Natural killer cell (primary cell): ENCODE data around the gene PPP1R1B. TPM values are rescaled to one million over a fixed set of nuclear protein-coding genes. Genes with fewer than 3 reads are reported as not detected.

Experiments
- ATAC-seq, 3 donors: fragments of 150-1000 bp in 2 of 3; fragments of 200-7000 bp in 1 of 3; cut with Tn5 transposase; 1 replicate in 1 of 3; 2 replicates in 2 of 3; pipeline ENCODE4 v1.10.0; 2021; ENCODE audit warnings: mild to moderate bottlenecking in 2 of 3, moderate library complexity in 2 of 3
- DNase-seq, 2 donors: peaks; one replicate each; pipeline versions ENCODE4 v3.0.0 to v3.0.0-alpha.2; 2013 to 2021; ENCODE audit warnings: mixed read lengths in 1 of 2
- H3K27ac ChIP-seq: one replicate; pipeline ENCODE4 v1.5.1; 2013; ENCODE audit warnings: mild to moderate bottlenecking, low read length
- H3K27me3 ChIP-seq: one replicate; pipeline ENCODE4 v1.6.1; 2013; ENCODE audit warnings: low read length; ENCODE audit not compliant: control insufficient read depth, insufficient read depth
- H3K36me3 ChIP-seq: one replicate; pipeline ENCODE4 v1.6.1; 2013; ENCODE audit warnings: low read length; ENCODE audit not compliant: control insufficient read depth, insufficient read depth
- H3K4me1 ChIP-seq: one replicate; pipeline ENCODE4 v1.6.1; 2013; ENCODE audit warnings: low read length; ENCODE audit not compliant: control insufficient read depth, insufficient read depth
- H3K4me3 ChIP-seq: one replicate; pipeline ENCODE4 v1.5.1; 2013; ENCODE audit warnings: low read length
- H3K9me3 ChIP-seq: one replicate; pipeline ENCODE4 v1.6.1; 2013; ENCODE audit warnings: low read length; ENCODE audit not compliant: control insufficient read depth, insufficient read depth
- H3K27ac Mint-ChIP-seq, 2 donors: one replicate each; pipeline ENCODE4 v1.8.0; 2022; ENCODE audit warnings: mild to moderate bottlenecking in 2 of 2, mixed read lengths in 2 of 2, moderate library complexity in 1 of 2
- H3K27me3 Mint-ChIP-seq, 2 donors: one replicate each; pipeline ENCODE4 v1.8.0; 2022; ENCODE audit warnings: low read depth in 2 of 2, mixed read lengths in 2 of 2
- H3K36me3 Mint-ChIP-seq: one replicate; pipeline ENCODE4 v1.8.0; 2022; ENCODE audit warnings: mixed read lengths
- H3K4me1 Mint-ChIP-seq, 2 donors: one replicate each; pipeline ENCODE4 v1.8.0; 2022; ENCODE audit warnings: mixed read lengths in 2 of 2
- H3K4me3 Mint-ChIP-seq: one replicate; pipeline ENCODE4 v1.8.0; 2022; ENCODE audit warnings: mild to moderate bottlenecking, moderate library complexity, mixed read lengths
- H3K9me3 Mint-ChIP-seq, 2 donors: one replicate each; pipeline ENCODE4 v1.8.0; 2022; ENCODE audit warnings: mixed read lengths in 2 of 2
- WGBS: methylation state at CpG from one replicate; pipeline ENCODE4 v1.1.7; 2013; ENCODE audit warnings: missing lambda C conversion rate; ENCODE audit not compliant: insufficient coverage; 5-methylcytosine and 5-hydroxymethylcytosine counted together
- intact Hi-C: fragments of 100-400 bp; cut with micrococcal nuclease; formaldehyde crosslinking; loops from one replicate; pipeline ENCODE4 v1.14.2; 2022
- total RNA-seq, 4 donors: library from RNA; stranded (reverse); fragments of 120-200 nt in 1 of 4; gene quantifications; one replicate each; pipeline versions ENCODE4 v1.2.3 to v1.2.4, GENCODE V29; 2013 to 2022
- TF ChIP-seq, protein P1 (sequence below): fragments of 200-600 bp; IDR thresholded peaks from one replicate; pipeline ENCODE4 v1.8.0; 2022; ENCODE audit warnings: antibody characterized with exemption

The PPP1R1B gene
- total RNA-seq, 3 donors from 2014 or later (not counting 1 experiment from before 2014, with no cell fraction given) = not detected

DNA sequence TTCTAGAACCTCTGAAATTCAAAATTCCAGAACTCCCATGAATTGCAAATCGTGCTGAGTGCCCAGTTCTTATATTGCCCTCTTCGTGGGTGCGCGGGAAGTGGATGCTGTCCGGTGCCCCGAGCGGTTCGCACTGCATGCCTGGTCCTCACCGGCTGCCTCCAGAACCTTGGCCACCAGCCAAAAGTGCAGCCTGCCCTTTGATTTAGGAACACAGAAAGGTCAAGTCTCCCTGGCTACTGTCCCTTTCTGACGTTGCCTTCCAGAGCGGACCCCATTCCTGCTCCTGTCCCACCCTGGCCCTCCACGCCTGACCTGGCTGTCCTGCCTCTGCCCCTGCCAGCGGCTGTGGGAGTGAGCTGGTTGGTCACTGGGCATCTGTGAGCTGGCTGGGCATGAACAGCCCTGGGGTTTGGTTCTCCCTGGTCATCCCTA lies 28.7 kb upstream of the PPP1R1B start:
- Histone ChIP-seq H3K36me3 (no peaks in the 10 kb centered on the region), H3K4me1 (peaks cover 7% of the 10 kb centered on the region), H3K4me3 (no peak overlapping the region), H3K9me3 (no peaks in the 10 kb centered on the region), H3K27ac (no peak overlapping the region), H3K27me3 (peaks cover 60% of the 10 kb centered on the region)
- WGBS = 19% methylated on average over 13 of the region's 13 CpGs
- Mint-ChIP-seq H3K27me3 (peaks cover 57 to 81% of the 10 kb centered on the region in 2 donors), H3K9me3 (peaks cover 0 to 1% of the 10 kb centered on the region in 2 donors), H3K36me3 (no peaks in the 10 kb centered on the region), H3K4me1 (peaks cover 0 to 5% of the 10 kb centered on the region in 2 donors), H3K4me3 (no peak overlapping the region), H3K27ac (no peak overlapping the region)
- DNase-seq (peak in 1 of 2 donors; percentile 25), ATAC-seq (no peak)
- intact Hi-C loops = no loop called here
- TF ChIP-seq, protein P1, sequence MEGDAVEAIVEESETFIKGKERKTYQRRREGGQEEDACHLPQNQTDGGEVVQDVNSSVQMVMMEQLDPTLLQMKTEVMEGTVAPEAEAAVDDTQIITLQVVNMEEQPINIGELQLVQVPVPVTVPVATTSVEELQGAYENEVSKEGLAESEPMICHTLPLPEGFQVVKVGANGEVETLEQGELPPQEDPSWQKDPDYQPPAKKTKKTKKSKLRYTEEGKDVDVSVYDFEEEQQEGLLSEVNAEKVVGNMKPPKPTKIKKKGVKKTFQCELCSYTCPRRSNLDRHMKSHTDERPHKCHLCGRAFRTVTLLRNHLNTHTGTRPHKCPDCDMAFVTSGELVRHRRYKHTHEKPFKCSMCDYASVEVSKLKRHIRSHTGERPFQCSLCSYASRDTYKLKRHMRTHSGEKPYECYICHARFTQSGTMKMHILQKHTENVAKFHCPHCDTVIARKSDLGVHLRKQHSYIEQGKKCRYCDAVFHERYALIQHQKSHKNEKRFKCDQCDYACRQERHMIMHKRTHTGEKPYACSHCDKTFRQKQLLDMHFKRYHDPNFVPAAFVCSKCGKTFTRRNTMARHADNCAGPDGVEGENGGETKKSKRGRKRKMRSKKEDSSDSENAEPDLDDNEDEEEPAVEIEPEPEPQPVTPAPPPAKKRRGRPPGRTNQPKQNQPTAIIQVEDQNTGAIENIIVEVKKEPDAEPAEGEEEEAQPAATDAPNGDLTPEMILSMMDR = no peak

DNA sequence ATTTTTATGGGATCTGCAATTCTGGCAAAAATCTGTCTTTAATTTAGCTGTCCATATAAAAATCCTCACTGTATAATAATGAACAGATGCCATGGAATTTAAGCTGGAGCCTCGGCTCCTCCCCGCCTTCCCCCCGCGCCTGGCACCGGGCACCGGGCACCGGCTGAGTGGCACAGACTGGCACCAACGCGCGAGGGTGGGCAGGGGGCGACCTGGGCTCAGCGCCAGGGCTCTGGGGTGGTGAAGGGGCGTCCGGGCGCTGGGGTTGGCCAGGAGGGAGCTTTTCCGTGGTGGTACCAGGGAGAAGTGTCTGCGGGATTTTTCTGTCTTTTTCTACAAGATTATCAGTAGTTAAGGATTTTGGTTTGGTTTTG lies 28.1 kb upstream of the PPP1R1B start:
- ATAC-seq (no peak), DNase-seq (no peak)
- H3K27me3 ChIP-seq = peaks cover 65% of the 10 kb centered on the region
- H3K4me3 Mint-ChIP-seq = no peak overlapping the region
- H3K36me3 Mint-ChIP-seq = no peaks in the 10 kb centered on the region
- WGBS = 11% methylated on average over 17 of the region's 17 CpGs
- peaks cover 0 to 5% of the 10 kb centered on the region in 2 donors for H3K4me1 Mint-ChIP-seq
- H3K4me3 ChIP-seq = no peak overlapping the region
- H3K36me3 ChIP-seq = no peaks in the 10 kb centered on the region
- H3K9me3 Mint-ChIP-seq = no peaks in the 10 kb centered on the region
- no peak overlapping the region for H3K27ac ChIP-seq
- H3K27ac Mint-ChIP-seq = no peak overlapping the region
- TF ChIP-seq, protein P1 = no peak
- intact Hi-C loops = no loop called here
- H3K27me3 Mint-ChIP-seq = peaks cover 57 to 81% of the 10 kb centered on the region in 2 donors
- H3K9me3 ChIP-seq = no peaks in the 10 kb centered on the region
- H3K4me1 ChIP-seq = peaks cover 9% of the 10 kb centered on the region

DNA sequence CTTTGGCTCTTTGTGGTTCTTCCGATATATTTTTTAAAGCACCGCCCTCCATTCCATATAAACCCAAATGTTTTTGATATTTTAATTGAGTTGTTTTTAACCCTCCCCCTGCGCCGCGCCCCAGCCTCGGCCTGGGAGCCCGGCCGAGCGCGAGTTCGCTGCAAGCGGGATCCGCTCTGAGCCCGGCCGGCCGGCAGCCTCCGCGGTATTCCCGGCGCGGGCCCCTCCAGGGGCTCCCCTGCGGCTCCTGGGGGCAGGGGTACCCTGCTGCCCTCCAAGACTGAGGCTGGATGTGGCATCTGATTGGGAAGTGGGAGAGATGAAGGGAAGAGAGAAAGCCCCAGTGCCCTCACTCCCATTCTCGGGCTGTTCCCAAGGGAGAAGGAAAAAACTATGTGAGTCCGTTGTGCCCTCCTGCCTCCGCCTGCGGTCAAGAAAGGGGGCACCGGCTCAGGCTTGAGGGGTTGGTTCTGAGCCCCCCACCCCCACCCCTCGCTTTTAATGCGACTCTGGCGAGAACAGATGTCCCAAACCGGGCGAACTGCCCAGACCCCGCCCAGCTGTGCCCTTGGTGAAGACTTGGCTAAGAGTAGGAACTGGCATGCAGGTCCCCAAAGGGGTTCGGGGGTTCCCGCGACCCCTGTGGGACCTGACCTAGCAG lies 27.6 kb upstream of the PPP1R1B start:
- no peaks in the 10 kb centered on the region for H3K36me3 ChIP-seq
- Mint-ChIP-seq H3K36me3 (no peaks in the 10 kb centered on the region), H3K9me3 (no peaks in the 10 kb centered on the region), H3K27ac (no peak overlapping the region), H3K4me1 (peaks cover 0 to 5% of the 10 kb centered on the region in 2 donors), H3K4me3 (no peak overlapping the region), H3K27me3 (peaks cover 60 to 82% of the 10 kb centered on the region in 2 donors)
- peaks cover 69% of the 10 kb centered on the region for H3K27me3 ChIP-seq
- peaks cover 14% of the 10 kb centered on the region for H3K4me1 ChIP-seq
- no peak for ATAC-seq
- DNase-seq = no peak
- no peaks in the 10 kb centered on the region for H3K9me3 ChIP-seq
- H3K27ac ChIP-seq = no peak overlapping the region
- intact Hi-C loops = no loop called here
- TF ChIP-seq, protein P1 = no peak
- no peak overlapping the region for H3K4me3 ChIP-seq
- WGBS = 4% methylated on average over 33 of the region's 36 CpGs
